H1 (cell line): ENCODE measurements around the gene DYNC1LI1. TPM values are rescaled to one million over a fixed set of nuclear protein-coding genes. Genes with fewer than 3 reads are reported as not detected.
A peak's percentile ranks its signal among the peaks of the same experiment; 100 is the strongest.

ENCODE experiments used
- CTCF ChIA-PET: fragments of 300-600 bp; sonication (Branson Sonifier 250); formaldehyde crosslinking; loops from one replicate; lab custom pipeline; 2021; ENCODE audit not compliant: partially characterized antibody; lab: Charles Lee
- POLR2A ChIA-PET: fragments of 300-600 bp; sonication (Branson Sonifier 250); formaldehyde crosslinking; loops from one replicate; lab custom pipeline; 2021; ENCODE audit warnings: inconsistent platforms; ENCODE audit not compliant: partially characterized antibody; lab: Charles Lee
- DNase-seq, 2 experiments: peaks; one replicate each; pipeline versions ENCODE4 v3.0.0 to v3.0.0-alpha.2; 2010 to 2022; ENCODE audit warnings: low spot score in 2 of 2, low read depth in 1 of 2, mixed read lengths in 1 of 2
- FAIRE-seq: peaks from 2 replicates; lab custom pipeline; 2011; peaks lifted over from hg19 to GRCh38; lab: Jason Lieb, UNC
- H2AFZ ChIP-seq: 2 replicates; pipeline ENCODE4 v1.8.1; 2012; ENCODE audit warnings: low read length, inconsistent platforms
- H2AK5ac ChIP-seq: 2 replicates; pipeline ENCODE4 v1.6.1; 2013; ENCODE audit warnings: low read depth, low read length
- H2BK120ac ChIP-seq: replicated peaks from 2 replicates; pipeline ENCODE3; 2013; ENCODE audit warnings: low read depth, low read length, inconsistent platforms
- H2BK12ac ChIP-seq: 2 replicates; pipeline ENCODE4 v1.6.1; 2013; ENCODE audit warnings: low read depth, low read length
- H2BK15ac ChIP-seq: 2 replicates; pipeline ENCODE4 v1.6.1; 2013; ENCODE audit warnings: low read length
- H2BK20ac ChIP-seq: 2 replicates; pipeline ENCODE4 v1.6.1; 2013; ENCODE audit warnings: low read length
- H2BK5ac ChIP-seq: 2 replicates; pipeline ENCODE4 v1.6.1; 2013; ENCODE audit warnings: low read depth, low read length
- H3K14ac ChIP-seq: 2 replicates; pipeline ENCODE4 v1.6.1; 2013; ENCODE audit warnings: inconsistent platforms; ENCODE audit not compliant: insufficient read length
- H3K18ac ChIP-seq: 2 replicates; pipeline ENCODE4 v1.6.1; 2013; ENCODE audit warnings: low read length; ENCODE audit errors: extremely low read depth
- H3K23ac ChIP-seq: 2 replicates; pipeline ENCODE4 v1.6.1; 2013; ENCODE audit warnings: inconsistent platforms; ENCODE audit not compliant: insufficient read length
- H3K23me2 ChIP-seq: 2 replicates; pipeline ENCODE4 v1.6.1; 2013; ENCODE audit warnings: low read depth, low read length
- H3K27ac ChIP-seq: 2 replicates; pipeline ENCODE4 v1.6.1; 2011; ENCODE audit warnings: low read depth, low read length, inconsistent platforms
- H3K27me3 ChIP-seq, 4 experiments: replicated peaks in 1 of 4; 1 replicate in 1 of 4; 2 replicates in 3 of 4; pipeline versions ENCODE4 v1.6.1 to v1.8.1; 2011 to 2013; ENCODE audit warnings: low read length in 3 of 4, mild to moderate bottlenecking in 3 of 4, inconsistent platforms in 2 of 4, mixed read lengths in 2 of 4, moderate library complexity in 1 of 4; ENCODE audit not compliant: control insufficient read depth in 3 of 4, insufficient read depth in 3 of 4; ENCODE audit errors: extremely low read depth in 1 of 4
- H3K36me3 ChIP-seq, 4 experiments: 2 replicates each; pipeline versions ENCODE4 v1.6.1 to v1.8.1; 2011 to 2013; ENCODE audit warnings: mild to moderate bottlenecking in 4 of 4, low read length in 3 of 4, moderate library complexity in 2 of 4, control low read depth in 1 of 4, inconsistent platforms in 1 of 4; ENCODE audit not compliant: insufficient read depth in 4 of 4, control insufficient read depth in 2 of 4
- H3K4ac ChIP-seq: replicated peaks from 2 replicates; pipeline ENCODE3; 2013; ENCODE audit warnings: low read length, low read depth, mixed read lengths, inconsistent platforms; ENCODE audit not compliant: insufficient read length
- H3K4me1 ChIP-seq, 4 experiments: replicated peaks in 1 of 4; 1 replicate in 1 of 4; 2 replicates in 3 of 4; pipeline versions ENCODE4 v1.6.1 to v1.8.1; 2011 to 2013; ENCODE audit warnings: low read length in 3 of 4, inconsistent platforms in 2 of 4, mixed read lengths in 1 of 4; ENCODE audit not compliant: insufficient read depth in 4 of 4, control insufficient read depth in 3 of 4
- H3K4me2 ChIP-seq, 2 experiments: 2 replicates each; pipeline versions ENCODE4 v1.6.1 to v1.8.1; 2011 to 2013; ENCODE audit warnings: low read depth in 2 of 2, low read length in 2 of 2, control low read depth in 1 of 2, inconsistent platforms in 1 of 2, mild to moderate bottlenecking in 1 of 2; ENCODE audit not compliant: insufficient read depth in 1 of 2
- H3K4me3 ChIP-seq, 4 experiments: fragments of 200-600, 300-600 bp in 1 of 4; sonication (generic), shearing (Covaris generic), sonication (Bioruptor Twin) in 1 of 4; 2 replicates each; pipeline versions ENCODE4 v1.5.1 to v1.8.1; 2011 to 2016; ENCODE audit warnings: low read length in 4 of 4, low read depth in 3 of 4, control low read depth in 2 of 4, inconsistent platforms in 2 of 4, mild to moderate bottlenecking in 2 of 4, mixed read lengths in 1 of 4, moderate library complexity in 1 of 4; ENCODE audit not compliant: insufficient read depth in 2 of 4; ENCODE audit errors: extremely low read depth in 1 of 4
- H3K56ac ChIP-seq: replicated peaks from 2 replicates; pipeline ENCODE3; 2013; ENCODE audit warnings: low read depth, mild to moderate bottlenecking, mixed read lengths, low read length, inconsistent platforms; ENCODE audit not compliant: insufficient read length
- H3K79me1 ChIP-seq: 2 replicates; pipeline ENCODE4 v1.6.1; 2013; ENCODE audit warnings: low read depth, low read length, control low read depth
- H3K79me2 ChIP-seq, 2 experiments: 2 replicates each; pipeline versions ENCODE4 v1.6.1 to v1.8.1; 2012 to 2013; ENCODE audit warnings: low read length in 2 of 2, mild to moderate bottlenecking in 2 of 2, inconsistent platforms in 1 of 2; ENCODE audit not compliant: insufficient read depth in 2 of 2, control insufficient read depth in 1 of 2
- H3K9ac ChIP-seq, 4 experiments: replicated peaks in 1 of 4; 1 replicate in 1 of 4; 2 replicates in 3 of 4; pipeline versions ENCODE4 v1.6.1 to v1.8.1; 2011 to 2013; ENCODE audit warnings: low read depth in 3 of 4, low read length in 3 of 4, control low read depth in 2 of 4, mild to moderate bottlenecking in 2 of 4, moderate library complexity in 2 of 4, inconsistent platforms in 1 of 4; ENCODE audit errors: extremely low read depth in 1 of 4
- H3K9me3 ChIP-seq, 2 experiments: 2 replicates each; pipeline versions ENCODE4 v1.6.1 to v1.8.1; 2012 to 2013; ENCODE audit warnings: mild to moderate bottlenecking in 2 of 2, moderate library complexity in 2 of 2, control low read depth in 1 of 2, inconsistent platforms in 1 of 2, low read depth in 1 of 2, low read length in 1 of 2, mixed read lengths in 1 of 2; ENCODE audit not compliant: insufficient read depth in 2 of 2
- H4K20me1 ChIP-seq, 2 experiments: replicated peaks in 1 of 2; 2 replicates each; pipeline versions ENCODE3 to v1.8.1; 2011 to 2013; ENCODE audit warnings: inconsistent platforms in 2 of 2, low read length in 2 of 2, mild to moderate bottlenecking in 1 of 2; ENCODE audit not compliant: insufficient read depth in 2 of 2, control insufficient read depth in 1 of 2
- H4K5ac ChIP-seq: 2 replicates; pipeline ENCODE4 v1.6.1; 2013; ENCODE audit warnings: low read length, low read depth, mixed read lengths, inconsistent platforms; ENCODE audit not compliant: insufficient read length
- H4K8ac ChIP-seq: 2 replicates; pipeline ENCODE4 v1.8.0; 2013; ENCODE audit warnings: mild to moderate bottlenecking, moderate library complexity, low read length, inconsistent platforms; ENCODE audit not compliant: insufficient read depth; ENCODE audit errors: extremely low read depth
- H4K91ac ChIP-seq: replicated peaks from 2 replicates; pipeline ENCODE3; 2013; ENCODE audit warnings: low read length, mixed read lengths, inconsistent platforms; ENCODE audit not compliant: insufficient read length
- CEBPB ChIP-seq: IDR thresholded peaks from 2 replicates; pipeline ENCODE4 v1.6.1; 2012; ENCODE audit warnings: low read depth, low read length
- MAFK ChIP-seq: IDR thresholded peaks from 2 replicates; pipeline ENCODE4 v1.6.1; 2012; ENCODE audit warnings: low read depth, mild to moderate bottlenecking, improper control_type of control experiment, low read length
- WGBS, 2 experiments: shearing (Covaris generic) in 1 of 2; methylation state at CpG; one replicate each; pipeline versions ENCODE4 v1.1.6 to v1.1.7; 2013 to 2015; ENCODE audit warnings: low lambda C conversion rate in 2 of 2, mixed read lengths in 2 of 2, inconsistent platforms in 1 of 2, low coverage in 1 of 2, missing lambda C conversion rate in 1 of 2; ENCODE audit not compliant: insufficient replicate concordance in 2 of 2, insufficient coverage in 1 of 2, insufficient read length in 1 of 2; ENCODE audit errors: extremely low coverage in 1 of 2, missing lambda C conversion rate in 1 of 2; 5-methylcytosine and 5-hydroxymethylcytosine counted together
- polyA plus RNA-seq, 7 experiments: library from polyadenylated mRNA; depleted of rRNA in 3 of 7; stranded (reverse) in 5 of 7; unstranded in 2 of 7; fragments of >200 nt in 5 of 7; fragments of 200-250 nt in 2 of 7; gene quantifications; 1 replicate in 5 of 7; 2 replicates in 1 of 7; 4 replicates in 1 of 7; pipeline versions ENCODE4 v1.2.1 to v1.2.3, GENCODE V29; 2011 to 2013; ENCODE audit warnings: missing spikeins in 2 of 7, mixed read lengths in 2 of 7
- total RNA-seq: library from RNA; stranded (reverse); fragmentation: NEBNext Ultra II Directional; extraction: Animal tissue kit (Norgen Biotek cat#: 25700); gene quantifications from 2 replicates; pipeline ENCODE4 v1.2.1, GENCODE V29; 2021

DYNC1LI1 gene
- total and polyA plus RNA-seq, 2 of the 8 experiments (the other 6 are each of a cell fraction or from before 2014, with no cell fraction given): 13.6 to 45.1 TPM

- Histone ChIP-seq H2BK20ac (no peak overlapping the region), H3K18ac (no peak overlapping the region), H2BK5ac (no peak overlapping the region), H4K91ac (no peak overlapping the region), H2AFZ (no peak overlapping the region), H3K9me3 (no peaks in the 10 kb centered on the region), H3K9ac (no peak overlapping the region), H3K27ac (no peak overlapping the region), H3K56ac (no peak overlapping the region), H4K5ac (no peak overlapping the region), H3K4me1 (peaks cover 0 to 7% (median 3%) of the 10 kb centered on the region in 4 experiments; a peak in 5 of 7 replicates), H3K79me2 (peaks cover 0 to 46% of the 10 kb centered on the region in 2 experiments; a peak in 2 of 4 replicates), H3K14ac (no peak overlapping the region), H3K23ac (no peak overlapping the region), H3K4ac (no peak overlapping the region), H4K8ac (no peak overlapping the region), H3K23me2 (no peaks in the 10 kb centered on the region), H3K79me1 (no peaks in the 10 kb centered on the region), H2BK12ac (no peak overlapping the region), H3K36me3 (peaks cover 0 to 4% (median 0%) of the 10 kb centered on the region in 4 experiments; a peak in 1 of 8 replicates), H4K20me1 (peaks cover 0 to 2% of the 10 kb centered on the region in 2 experiments), H3K27me3 (no peaks in the 10 kb centered on the region), H2BK120ac (no peak overlapping the region), H3K4me2 (peak overlapping the region; percentile 79), H3K4me3 (peak overlapping the region; percentile 83 to 98 (median 88); a peak in 6 of 8 replicates), H2BK15ac (no peak overlapping the region), H2AK5ac (no peak overlapping the region)
- CTCF ChIA-PET: interaction anchor here (0.6 to 1.9 kb wide), 2 partner anchors 31 to 33 kb away, joined by 4 to 6 read pairs; no protein-coding TSS in a partner anchor
- POLR2A ChIA-PET: interaction anchor here (0.6 to 2.3 kb wide), 4 partner anchors 9 to 266 kb away, joined by 3 to 10 read pairs (median 3); no protein-coding TSS in a partner anchor
- DNase-seq: no peak
- no peak for TF ChIP-seq MAFK
- TF ChIP-seq CEBPB: peak; percentile 76; the same call in 1 of the 2 replicates
- WGBS, 2 experiments: 80% methylated on average over 22 of the region's 25 CpGs; no CpG with 5 or more reads in 1 of the 2 experiments
- no peak for FAIRE-seq
Measured at GRCh38 chr3:32500880-32501782, 69.5 kb downstream of the DYNC1LI1 start.
